ENCODE measurements around the gene CREG2.

CREG2 gene

DNA sequence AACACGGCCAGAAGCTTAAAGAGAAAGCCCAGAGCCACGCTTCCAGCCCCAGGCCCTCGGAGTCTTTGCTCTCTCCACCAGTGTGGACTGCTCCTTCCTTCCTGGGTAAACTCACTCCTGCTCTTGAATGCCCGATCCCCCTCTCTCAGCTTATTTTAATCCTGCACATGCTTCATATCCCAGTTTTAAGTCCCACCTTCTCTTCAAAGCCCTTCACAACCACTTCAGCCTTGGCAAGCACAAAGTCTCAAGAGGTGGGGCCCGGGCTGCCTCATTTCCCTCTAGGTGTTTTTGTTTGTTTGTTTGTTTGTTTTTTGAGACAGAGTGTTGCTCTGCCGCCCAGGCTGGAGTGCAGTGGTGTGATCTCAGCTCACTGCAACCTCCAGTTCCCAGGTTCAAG is 21.6 kb upstream of the CREG2 start:
- no peak for DNase-seq

DNA sequence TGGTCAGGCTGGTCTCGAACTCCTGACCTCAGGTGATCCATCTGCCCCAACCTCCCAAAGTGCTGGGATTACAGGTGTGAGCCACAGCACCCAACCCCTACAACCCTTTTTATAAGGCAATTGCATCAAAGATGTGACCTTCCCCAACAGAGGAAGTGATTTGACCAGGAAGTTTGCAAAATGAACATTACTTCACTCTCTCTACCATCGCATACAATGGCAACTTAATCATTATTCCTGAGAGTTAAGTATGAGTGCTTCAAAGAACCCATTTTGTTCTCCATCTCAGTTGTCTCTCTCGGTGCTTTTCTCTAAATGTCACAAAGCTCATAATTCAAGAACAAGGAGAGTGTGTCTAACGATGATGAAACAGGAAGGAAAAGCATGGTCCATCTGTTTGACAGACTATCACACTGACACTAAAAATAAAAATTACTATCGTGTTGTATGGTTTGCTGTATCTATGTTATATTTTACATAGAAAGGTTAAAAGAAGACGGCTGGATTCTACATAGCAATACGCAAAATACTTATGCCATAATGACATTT is 18.1 kb upstream of the CREG2 start:
- DNase-seq, result no peak

DNA sequence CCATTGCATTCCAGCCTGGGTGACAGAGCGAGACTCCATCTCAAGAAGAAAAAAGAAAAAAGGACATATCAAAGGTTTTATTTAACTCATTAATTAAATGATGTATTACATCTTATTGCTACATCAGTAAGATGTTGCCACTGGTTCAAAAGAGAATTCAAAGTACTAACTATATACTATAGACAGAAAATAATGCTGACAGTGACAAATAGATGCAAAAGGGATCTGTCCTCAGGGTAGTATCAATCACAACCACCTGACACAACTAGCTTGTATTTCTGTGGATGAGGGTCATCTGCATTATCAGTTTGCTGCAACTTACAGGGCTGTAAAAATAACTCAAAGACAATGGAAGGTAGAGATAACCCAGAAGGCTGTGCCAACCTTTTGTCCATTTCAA is 16.4 kb upstream of the CREG2 start:
- no peak for DNase-seq

DNA sequence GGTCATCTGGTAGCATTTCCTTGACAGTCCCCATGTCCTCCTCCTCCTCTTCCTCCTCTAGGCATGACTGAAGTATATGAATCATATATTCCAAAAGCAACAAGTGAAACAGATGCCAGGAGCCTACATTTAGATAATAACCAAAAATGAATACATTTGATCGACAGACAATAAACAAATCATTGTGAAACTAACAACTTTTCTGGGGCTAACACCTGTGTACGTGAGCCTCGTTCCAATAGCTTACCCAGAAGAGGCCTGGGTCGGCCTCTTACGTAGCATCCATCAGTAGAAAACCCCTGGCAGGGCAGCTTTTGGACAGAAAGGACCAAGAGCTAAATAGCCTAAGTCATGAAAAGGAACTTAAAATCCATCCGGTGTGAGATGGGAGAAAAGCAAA is 15.3 kb upstream of the CREG2 start:
- no peak for DNase-seq

DNA sequence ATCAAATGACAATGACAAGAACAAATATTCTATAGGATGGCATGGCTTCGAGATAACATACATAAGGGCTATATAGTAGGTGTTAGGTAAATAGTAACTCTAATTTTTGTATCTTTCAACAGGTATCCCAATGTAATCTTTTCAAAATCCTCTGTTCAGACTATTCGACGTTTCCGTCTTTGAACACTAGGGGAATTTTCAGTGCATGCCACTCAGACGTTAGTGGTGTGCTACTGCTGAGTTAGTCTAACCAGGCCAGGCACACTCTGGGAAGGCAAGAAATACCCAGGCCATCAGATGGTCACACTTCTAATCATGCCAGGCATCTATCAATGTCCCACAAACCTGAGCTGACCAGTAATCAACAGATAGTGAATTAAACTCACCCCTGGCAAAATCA is 14.6 kb upstream of the CREG2 start:
- DNase-seq, result no peak

DNA sequence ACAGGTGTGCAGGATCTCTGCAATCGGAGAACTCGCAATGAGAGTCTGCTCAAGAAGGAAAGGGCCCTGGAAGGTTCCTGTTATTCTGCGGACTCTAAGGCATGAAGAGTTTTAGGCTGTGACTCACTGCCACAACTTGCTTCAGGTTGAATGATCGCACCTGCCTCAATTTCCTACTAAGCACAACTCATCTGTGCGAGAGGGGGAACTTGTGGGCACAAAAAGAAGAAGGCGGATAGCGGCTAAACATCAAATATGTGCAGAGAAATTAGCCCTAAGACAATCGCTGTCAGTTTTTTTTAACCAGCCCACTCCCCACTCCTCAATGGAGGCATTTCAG is 14.0 kb upstream of the CREG2 start:
- DNase-seq, result no peak

DNA sequence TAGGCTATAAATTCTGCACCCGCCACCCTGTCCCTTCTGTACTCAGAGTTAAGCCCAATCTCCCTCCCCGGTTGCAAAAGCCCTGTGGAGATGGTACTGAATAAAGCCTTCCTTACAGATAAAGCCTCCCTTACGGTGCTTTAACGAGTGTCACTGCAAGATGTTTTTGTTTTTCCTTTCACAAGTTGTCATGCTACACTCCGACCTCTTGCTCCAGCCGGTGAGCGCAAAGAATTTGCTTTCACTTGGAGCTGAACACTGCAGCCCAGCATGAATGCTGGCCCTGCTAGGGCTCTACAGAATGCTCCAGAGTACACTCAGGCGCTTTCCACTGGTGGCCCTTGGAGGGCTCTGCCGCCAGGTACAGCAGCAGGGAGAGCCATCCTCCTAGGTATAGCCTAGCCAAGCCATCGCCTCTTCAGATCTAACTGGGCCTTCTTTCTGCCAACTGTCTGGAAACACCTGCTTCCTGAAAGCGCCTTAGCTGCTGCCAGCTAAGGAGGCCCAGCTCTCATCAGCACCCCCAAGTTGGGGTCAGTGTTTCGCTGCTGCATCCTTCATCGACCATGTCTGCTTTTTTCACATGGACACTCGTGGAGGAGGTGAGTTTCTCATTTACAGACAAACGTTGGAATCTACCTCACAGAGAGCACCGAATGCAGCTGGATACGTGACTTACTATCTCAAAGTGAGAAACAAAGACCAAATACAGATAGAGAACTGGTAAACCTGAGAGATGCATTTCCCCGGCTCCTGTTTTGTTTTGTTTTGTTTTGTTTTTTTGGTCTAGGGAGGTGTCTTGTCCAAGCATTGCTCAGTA is 13.4 kb upstream of the CREG2 start:
- no peak for DNase-seq

DNA sequence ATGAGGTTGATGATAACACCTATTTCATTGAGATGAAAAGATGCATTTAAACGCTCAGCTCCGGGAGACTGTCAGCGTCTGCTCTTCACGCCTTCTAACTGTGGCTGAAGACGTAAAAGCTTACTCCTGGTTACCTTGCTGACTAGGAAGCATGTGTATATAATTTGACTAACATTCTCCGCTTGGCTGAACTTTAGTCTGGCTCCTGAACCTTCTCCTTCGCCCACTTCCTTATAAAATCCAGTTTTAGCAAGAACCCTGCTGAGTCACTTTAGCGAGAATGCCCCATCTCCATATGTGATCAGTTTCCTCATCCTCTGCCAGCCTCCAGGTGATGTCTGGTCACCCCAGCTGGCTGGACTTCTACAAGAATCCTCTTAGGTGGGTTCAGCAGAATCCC is 12.7 kb upstream of the CREG2 start:
- DNase-seq, result no peak

DNA sequence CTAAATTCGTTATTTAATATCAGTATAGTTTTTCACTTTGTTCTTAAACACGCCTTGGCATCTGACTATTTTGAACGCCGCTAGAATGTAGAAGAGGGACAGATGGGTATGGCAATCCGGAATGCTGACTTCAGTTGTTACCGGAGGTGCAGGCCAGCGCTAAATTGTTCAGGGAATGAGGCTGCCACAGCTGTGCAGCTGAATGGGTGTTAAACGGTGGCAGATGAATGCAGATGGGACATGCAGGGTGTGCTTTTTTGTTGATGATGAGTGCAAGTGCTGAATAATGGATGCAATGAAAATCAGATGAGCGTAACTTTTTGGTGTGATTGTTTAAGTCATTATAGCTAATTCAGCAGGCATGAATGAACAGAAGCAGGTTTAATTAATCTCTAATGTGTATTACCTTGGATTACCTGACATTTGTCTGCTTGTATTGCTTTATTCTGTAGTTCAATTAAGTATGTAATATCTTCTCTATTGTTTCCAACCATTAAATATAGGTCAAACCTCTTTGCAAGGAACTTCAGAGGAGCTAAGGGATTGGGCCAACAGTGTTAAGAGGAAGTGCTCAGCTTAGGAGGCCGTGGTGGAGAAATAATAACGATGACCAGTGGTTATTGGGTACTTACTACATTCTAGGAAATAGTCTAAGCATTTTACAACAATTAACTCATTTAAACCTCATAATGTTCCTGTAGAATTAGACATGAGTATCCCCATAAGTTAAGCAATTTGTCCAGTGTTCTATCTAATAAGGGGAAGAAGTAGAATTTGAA is 11.9 kb upstream of the CREG2 start:
- DNase-seq, result peak; percentile 30

DNA sequence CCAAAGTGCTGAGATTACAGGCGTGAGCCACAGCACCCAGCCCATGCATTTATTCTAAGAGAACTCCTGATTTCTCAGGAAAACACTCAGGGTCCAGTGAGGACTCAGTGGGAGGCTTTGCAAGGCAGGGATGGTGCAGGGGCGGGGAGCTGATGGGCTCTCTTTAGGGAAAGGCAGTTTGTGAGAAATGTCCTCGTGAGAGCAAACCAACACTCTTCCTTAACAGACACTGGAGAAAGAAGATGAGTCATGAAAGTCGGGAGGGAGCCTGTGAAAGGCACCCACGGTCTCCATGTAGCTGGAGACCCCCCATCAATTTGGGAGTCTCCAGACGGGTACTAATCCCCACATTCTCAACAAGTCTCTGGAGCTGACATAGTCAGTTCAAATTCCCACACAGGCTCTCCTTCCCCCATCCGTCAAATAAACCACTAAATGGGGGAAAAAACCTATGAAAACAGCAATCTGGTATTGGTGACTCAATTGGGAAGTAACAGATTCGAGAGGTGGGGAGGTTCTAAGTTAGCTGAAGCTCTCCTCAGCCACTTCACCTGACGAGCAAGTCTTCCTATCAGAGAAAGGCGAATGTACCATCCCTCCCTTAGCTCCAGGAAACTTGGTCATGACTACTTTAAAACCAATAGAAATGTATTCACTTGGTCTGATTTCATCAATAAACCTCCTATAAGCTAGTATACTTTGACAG is 11.0 kb upstream of the CREG2 start:
- no peak for DNase-seq

DNA sequence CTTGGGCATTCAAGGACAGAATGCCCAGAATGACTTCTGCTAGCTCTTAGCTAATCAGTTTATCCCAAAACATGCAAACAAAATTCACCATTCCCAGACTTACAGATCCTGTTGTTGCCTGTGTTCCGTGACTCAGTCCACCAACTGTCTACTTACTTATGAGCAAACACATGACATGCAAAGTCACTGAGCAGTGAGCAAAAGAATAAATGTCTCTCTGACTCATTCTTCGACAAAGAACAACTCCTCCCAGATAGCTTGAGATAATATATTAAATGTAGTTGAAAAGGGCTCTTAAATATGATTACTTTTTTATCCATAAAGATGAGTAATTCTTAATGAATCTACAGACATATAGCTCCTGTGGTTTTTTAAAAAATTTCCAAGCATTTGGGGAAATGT is 9.0 kb upstream of the CREG2 start:
- no peak for DNase-seq

DNA sequence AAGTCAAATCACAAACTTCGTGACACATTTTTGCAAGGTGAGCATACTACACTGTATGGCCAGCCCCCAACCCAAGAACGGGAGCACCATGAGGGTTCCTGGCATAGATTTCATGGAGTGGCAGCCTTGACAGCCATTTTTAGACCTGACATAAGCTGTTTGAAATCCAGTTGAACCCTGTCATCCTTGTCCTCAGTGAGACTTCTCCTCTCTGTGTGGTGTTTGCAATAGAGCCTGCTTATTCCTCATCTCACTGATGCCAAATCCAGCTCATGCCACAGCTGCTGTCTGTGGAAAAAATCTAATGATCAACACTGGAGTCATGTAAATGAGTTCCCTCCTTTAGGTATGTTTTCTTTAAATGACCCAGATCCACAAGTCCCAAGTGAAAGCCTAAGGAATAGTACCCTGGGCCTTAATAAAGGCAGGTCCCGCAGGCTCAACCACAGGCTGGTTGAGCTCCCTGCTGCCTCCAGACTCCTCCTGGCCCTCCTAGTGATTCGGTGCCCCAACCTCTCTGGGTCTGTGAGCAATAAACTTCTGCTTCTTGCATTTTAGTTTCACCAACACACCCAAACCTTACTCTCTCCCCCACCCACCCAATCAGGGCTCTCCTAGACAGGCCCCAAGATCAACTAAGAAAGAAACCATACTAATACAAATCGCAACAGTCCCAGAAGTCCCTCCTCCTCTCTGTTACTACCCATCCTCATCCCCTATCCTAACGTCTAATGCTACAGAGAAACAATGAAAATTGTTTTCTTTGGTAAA is 8.4 kb upstream of the CREG2 start:
- DNase-seq, result no peak

DNA sequence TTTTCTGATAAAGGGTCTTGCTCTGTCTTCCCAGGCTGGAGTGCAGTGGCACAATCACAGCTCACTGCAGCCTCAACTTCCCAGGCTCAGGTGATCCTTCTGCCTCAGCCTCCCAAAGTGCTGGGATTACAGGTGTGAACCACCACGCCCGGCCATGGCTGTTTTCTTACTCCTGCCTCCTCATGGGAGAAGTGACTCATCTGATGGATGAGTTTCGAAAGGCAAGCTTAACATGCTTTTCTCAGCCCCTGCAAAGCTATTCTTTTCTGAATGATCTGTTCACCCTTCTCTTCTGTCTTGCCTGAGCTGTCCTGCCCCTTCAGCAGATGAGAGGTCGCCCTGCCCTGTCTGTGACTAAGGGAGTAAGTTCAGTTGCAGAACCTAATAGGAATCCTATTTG is 929 bp upstream of the CREG2 start:
- no peak for DNase-seq

DNA sequence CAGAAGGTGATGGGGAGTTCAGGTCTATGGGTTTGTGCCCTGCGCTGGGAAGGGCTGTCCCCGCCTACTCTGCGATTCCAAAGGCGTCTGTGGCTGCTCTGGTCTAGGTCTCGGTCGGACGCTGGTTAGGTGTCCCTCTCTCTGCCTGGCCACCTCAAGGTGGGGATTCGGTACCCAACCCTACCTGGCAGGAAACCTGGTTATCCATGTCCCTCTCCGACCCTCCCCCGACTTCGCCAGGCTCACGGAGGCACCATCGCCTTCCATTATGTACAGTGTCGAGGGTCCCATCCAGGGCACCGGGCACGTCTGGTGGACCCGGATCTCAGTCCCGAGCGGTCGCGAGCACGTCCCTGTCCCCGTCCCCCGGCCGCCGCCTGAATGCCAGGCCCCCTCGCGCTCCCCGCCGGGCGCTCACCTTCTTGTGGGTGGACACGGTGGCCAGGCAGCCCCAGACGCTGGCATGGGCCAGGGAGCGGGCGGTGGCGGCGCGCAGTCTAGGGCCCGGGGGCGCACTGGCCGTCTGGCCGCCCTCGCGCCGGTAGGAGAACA is 628 bp downstream of the CREG2 start:
- DNase-seq, result peak; percentile 60

DNA sequence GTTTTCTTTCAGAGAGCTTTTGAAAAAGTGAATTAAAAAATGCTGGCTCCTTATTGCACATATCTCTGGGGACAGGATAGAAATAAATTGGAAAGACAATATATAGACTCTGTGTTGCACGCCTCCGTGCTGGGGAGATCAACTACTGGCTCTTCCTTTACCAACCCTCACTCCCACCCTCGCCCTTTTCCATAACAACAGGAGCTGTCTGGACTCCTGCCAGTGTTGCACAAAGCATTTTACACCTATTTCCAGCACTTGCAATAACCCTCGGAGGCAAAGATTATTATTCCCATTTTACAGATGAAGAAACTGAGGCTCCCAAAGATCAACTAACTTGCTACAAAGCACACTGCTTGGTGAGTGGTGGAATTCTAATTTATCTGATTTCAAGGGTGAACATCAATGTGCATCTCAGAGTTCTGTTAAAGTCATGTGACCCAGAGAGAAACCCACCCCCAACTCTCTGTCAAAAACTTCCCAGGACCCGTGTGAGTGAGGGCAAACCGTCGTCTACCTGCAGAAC is 4.2 kb downstream of the CREG2 start:
- no peak for DNase-seq

DNA sequence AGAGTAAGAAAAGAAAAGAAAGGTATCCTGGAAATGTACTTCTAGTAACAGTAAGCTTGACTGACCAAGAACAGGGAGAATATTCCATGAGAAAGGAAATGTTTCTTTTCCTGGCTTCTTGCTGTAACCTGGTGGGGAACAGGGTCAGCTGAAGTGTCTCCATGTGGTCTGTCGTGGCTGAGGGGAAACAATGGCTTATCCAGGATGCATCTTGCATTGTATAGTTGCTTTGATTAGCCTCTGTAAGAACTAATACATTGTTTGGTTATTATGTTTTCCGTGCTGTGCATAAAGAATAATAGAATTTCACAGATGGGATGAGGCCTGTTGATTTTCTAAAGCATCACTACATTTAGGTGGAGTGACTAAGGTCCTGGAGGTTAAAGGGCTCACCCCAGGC is 4.9 kb downstream of the CREG2 start:
- no peak for DNase-seq

DNA sequence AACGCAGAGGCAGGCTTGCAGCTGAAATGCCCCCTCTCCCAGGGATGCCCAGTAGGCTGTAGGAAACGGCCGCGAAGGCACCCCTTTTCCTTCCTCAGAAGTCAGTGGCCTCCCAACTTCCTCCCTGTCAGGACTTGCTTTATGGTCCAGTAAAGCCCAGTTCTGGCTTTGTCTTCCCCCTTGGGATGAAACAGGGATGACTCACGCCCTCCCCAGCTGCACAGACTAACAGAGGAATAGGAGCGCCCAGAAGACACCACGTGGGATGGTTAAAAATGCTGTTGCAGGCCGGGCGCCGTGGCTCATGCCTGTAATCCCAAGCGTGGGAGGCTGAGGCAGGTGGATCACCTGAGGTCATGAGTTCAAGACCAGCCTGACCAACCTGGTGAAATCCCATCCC is 6.9 kb downstream of the CREG2 start:
- DNase-seq, result no peak

DNA sequence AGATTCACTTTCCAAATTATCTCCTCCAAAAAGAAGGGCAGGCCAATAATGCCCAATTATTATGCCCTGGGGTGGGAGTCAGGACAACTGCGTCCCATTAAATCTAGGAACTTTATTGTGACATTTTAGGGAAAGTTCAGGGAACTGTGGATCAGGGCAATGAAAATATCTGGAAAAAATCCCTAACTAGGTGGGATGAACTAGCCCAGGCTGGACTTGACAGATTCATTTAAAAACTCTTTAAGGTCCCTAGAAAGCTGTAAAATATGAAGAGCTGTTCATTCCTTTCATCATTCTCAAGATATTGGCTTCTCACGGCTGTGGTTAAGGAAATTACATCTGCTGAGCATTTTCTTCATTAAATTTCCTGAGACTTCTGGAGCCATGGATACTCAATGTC is 8.2 kb downstream of the CREG2 start:
- DNase-seq, result no peak

DNA sequence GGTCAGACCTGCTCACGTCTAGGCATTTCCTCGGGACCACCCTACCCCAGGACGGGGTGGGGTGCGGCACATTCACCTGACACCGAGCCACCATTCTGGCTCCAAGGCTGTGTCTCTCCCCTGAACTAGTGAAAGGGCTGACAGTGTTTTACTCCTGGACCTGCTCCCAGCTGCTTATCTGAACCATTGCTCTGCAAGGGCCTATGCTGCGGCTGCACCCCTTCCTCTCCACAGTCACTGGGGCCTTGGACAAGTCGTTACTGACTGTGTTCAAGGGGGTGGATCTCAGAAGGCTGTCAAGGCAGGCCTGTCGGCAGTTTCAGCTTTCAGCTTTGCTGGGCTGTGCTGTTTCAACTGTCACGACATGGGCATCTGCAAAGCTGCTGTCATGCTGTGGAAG is 11.7 kb downstream of the CREG2 start:
- no peak for DNase-seq

DNA sequence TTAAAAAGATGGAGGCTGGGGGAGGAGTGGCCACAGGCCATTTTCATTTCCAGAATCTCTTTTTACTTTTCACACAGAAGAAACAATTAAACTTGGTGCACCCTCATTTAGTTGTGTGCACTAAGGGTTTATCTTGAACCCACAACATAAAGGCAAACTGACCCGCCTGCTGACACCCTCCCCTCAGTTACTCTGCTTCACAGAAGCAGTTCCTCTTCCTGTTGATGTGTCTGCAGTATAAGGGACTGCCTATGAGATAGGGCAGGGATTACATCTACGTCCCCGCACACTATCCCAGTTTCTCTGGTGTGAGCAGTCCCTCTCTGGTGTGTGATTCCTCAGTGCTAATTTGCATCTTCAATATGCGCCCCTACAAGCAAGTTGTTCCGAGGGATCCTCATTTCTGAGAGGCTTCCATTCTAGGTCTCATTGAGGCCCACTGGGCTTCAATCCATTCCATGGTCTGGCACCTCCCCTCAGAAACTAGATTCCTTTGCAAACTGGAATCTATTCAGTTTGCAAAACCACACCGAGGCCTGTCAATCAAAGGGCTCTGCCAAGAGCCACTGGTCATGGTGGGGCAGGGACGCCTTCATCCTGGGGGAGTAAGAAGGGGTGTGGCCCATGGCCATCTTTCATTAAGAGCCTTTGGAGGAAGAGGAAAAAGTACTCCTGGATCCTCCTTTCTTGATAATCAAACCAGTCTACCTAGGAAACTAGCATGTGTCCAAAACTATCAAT is 12.3 kb downstream of the CREG2 start:
- DNase-seq, result no peak

DNA sequence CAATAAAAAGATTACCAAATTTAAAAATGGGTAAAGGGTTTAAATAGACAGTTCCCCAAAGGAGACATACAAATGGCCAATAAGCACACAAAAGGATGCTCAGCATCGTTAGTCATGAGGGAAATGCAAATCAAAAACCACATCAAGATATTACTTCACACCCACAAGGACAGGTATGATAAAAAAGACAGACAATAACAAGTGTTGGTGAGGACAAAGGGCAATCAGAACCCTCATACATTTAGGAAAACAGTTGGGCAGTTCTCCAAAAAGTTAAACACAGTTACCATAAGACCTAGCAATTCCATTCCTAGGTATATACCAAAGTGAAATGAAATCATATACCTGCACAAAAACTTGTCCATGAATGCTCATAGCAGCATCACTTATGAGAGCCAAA is 14.5 kb downstream of the CREG2 start:
- no peak for DNase-seq

DNA sequence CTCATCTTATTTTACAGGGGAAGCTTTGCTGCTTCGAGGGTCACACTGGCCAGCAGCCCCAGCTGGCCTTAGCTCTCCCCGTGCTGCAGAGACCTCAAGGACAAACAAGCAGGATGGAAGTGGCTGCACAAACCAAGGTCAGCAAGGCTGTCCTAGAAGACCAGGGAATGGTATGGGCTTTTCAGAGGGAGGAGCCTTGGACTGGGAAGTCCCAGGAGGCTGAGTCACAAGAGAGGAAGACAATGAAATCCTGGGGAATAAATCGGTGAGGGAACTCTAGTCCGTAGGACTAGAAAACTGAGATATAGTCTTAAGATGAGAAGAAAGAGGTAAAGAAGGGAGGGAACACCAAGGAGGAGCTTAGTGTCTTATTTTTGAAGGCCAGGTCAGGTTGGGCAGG is 15.7 kb downstream of the CREG2 start:
- DNase-seq, result no peak
